Measurements from ENCODE around the gene FABP7. TPM values are rescaled to one million over a fixed set of nuclear protein-coding genes. Genes with fewer than 3 reads are reported as not detected.

Gene FABP7
- total RNA-seq, 2 donors from 2014 or later = not detected

- intact Hi-C loops (cut with DNase I, micrococcal nuclease) = no loop called here
- DNase-seq = no peak
- no peak for ATAC-seq
Observed at GRCh38 chr6:122753688-122754056, 25.8 kb upstream of the FABP7 start.

GRCh38 chr6:122754191-122754731, 25.3 kb upstream of the FABP7 start:
- intact Hi-C loops (cut with DNase I, micrococcal nuclease) = no loop called here
- no peak for DNase-seq
- ATAC-seq = no peak

GRCh38 chr6:122755901-122756300, 23.6 kb upstream of the FABP7 start:
- intact Hi-C loops (cut with DNase I, micrococcal nuclease) = no loop called here
- DNase-seq (no peak), ATAC-seq (peak; percentile 62)

GRCh38 chr6:122758927-122759334, 20.6 kb upstream of the FABP7 start:
- intact Hi-C loops (cut with DNase I, micrococcal nuclease) = no loop called here
- ATAC-seq (no peak), DNase-seq (no peak)

- no peak for DNase-seq
- intact Hi-C loops (cut with DNase I, micrococcal nuclease) = no loop called here
- no peak for ATAC-seq
Observed at GRCh38 chr6:122760330-122760729, 19.2 kb upstream of the FABP7 start.

GRCh38 chr6:122766256-122766655, 13.3 kb upstream of the FABP7 start:
- DNase-seq = no peak
- ATAC-seq = no peak
- intact Hi-C loops (cut with DNase I, micrococcal nuclease) = no loop called here

- intact Hi-C loops (cut with DNase I, micrococcal nuclease) = no loop called here
- DNase-seq (no peak), ATAC-seq (peak; percentile 94)
Observed at GRCh38 chr6:122770835-122771601, 8.5 kb upstream of the FABP7 start.

- ATAC-seq = peak; percentile 38
- no peak for DNase-seq
- intact Hi-C loops (cut with DNase I, micrococcal nuclease) = no loop called here
Observed at GRCh38 chr6:122772724-122773415, 6.6 kb upstream of the FABP7 start.

GRCh38 chr6:122775975-122776374, 3.5 kb upstream of the FABP7 start:
- intact Hi-C loops (cut with DNase I, micrococcal nuclease) = no loop called here
- ATAC-seq (no peak), DNase-seq (no peak)

- no peak for DNase-seq
- no peak for ATAC-seq
- intact Hi-C loops (cut with DNase I, micrococcal nuclease) = no loop called here
Observed at GRCh38 chr6:122778302-122778701, 1.2 kb upstream of the FABP7 start.

GRCh38 chr6:122778985-122779661, 393 bp upstream of the FABP7 start:
- intact Hi-C loops (cut with DNase I, micrococcal nuclease) = no loop called here
- DNase-seq = no peak
- ATAC-seq = no peak

- intact Hi-C loops (cut with DNase I, micrococcal nuclease) = no loop called here
- ATAC-seq = no peak
- DNase-seq = no peak
Observed at GRCh38 chr6:122780114-122780513, 598 bp downstream of the FABP7 start.

GRCh38 chr6:122781716-122782115, 2.2 kb downstream of the FABP7 start:
- intact Hi-C loops (cut with DNase I, micrococcal nuclease) = no loop called here
- ATAC-seq (no peak), DNase-seq (no peak)

GRCh38 chr6:122783401-122783800, 3.9 kb downstream of the FABP7 start:
- DNase-seq (no peak), ATAC-seq (no peak)
- intact Hi-C loops (cut with DNase I, micrococcal nuclease) = no loop called here

GRCh38 chr6:122785891-122786290, 6.4 kb downstream of the FABP7 start:
- DNase-seq (no peak), ATAC-seq (no peak)
- intact Hi-C loops (cut with DNase I, micrococcal nuclease) = no loop called here

- intact Hi-C loops (cut with DNase I, micrococcal nuclease) = no loop called here
- ATAC-seq (no peak), DNase-seq (no peak)
Observed at GRCh38 chr6:122787721-122788120, 8.2 kb downstream of the FABP7 start.

- intact Hi-C loops (cut with DNase I, micrococcal nuclease) = no loop called here
- DNase-seq (no peak), ATAC-seq (no peak)
Observed at GRCh38 chr6:122788208-122788607, 8.7 kb downstream of the FABP7 start.

- intact Hi-C loops (cut with DNase I, micrococcal nuclease) = no loop called here
- no peak for DNase-seq
- ATAC-seq = no peak
Observed at GRCh38 chr6:122788663-122789181, 9.2 kb downstream of the FABP7 start.

- DNase-seq = peak; percentile 75 to 84
- intact Hi-C loops (cut with DNase I, micrococcal nuclease) = no loop called here
- ATAC-seq = peak; percentile 70
Observed at GRCh38 chr6:122789182-122790027, 9.9 kb downstream of the FABP7 start, which contains the start of gene SMPDL3A. Gene SMPDL3A, plus strand, starts transcription at chr6:122789258. Its CDS starts 89 bp downstream, at chr6:122789347.
